ENCODE results near the gene COX7C. TPM values are rescaled to one million over a fixed set of nuclear protein-coding genes. Genes with fewer than 3 reads are reported as not detected.

COX7C gene
- total and polyA plus RNA-seq, 9 of the 15 experiments (the other 6 are each of a cell fraction or from before 2014, with no cell fraction given): 576 to 1,783 (median 996) TPM

GRCh38 chr5:86626149-86626548 is 8.4 kb downstream of the COX7C start (continued):
- no peak for TF ChIP-seq ARID3B (CRISPR knock-in tag; IDR thresholded peaks at IDR 0.05; ENCODE audit: borderline replicate concordance)

- H3K4me2 ChIP-seq (ENCODE audit: insufficient read depth, low read length): no peak overlapping the region
- ChIA-PET CTCF (ENCODE audit: low intra/inter-chr PET ratio) (no interaction called here), POLR2A (no interaction called here)
- H3K79me2 ChIP-seq (ENCODE audit: control insufficient read depth, insufficient read depth, low read length): no peaks in the 10 kb centered on the region
- TF ChIP-seq HNRNPL (IDR thresholded peaks at IDR 0.05; ENCODE audit: low read depth, low read length) (no peak), DACH1 (IDR thresholded peaks at IDR 0.05; ENCODE audit: partially characterized antibody) (peak; percentile 93)
- H3K4me3 ChIP-seq: no peak overlapping the region
- H2AFZ ChIP-seq (ENCODE audit: low read depth, low read length): no peak overlapping the region
- H3K36me3 ChIP-seq (ENCODE audit: control insufficient read depth, insufficient read depth, low read length): no peaks in the 10 kb centered on the region
- H3K27me3 ChIP-seq (ENCODE audit: control insufficient read depth in 2 of 2, insufficient read depth in 2 of 2, low read length in 2 of 2): no peaks in the 10 kb centered on the region; a peak in 1 of 5 replicates
- ATAC-seq (no peak), FAIRE-seq (no peak), DNase-seq (ENCODE audit: extremely low read depth in 1 of 4, low spot score in 3 of 4) (no peak)
- no peaks in the 10 kb centered on the region for H4K20me1 ChIP-seq (replicated peaks; ENCODE audit: control insufficient read depth, insufficient read depth, low read length)
- in situ Hi-C loops (cut with MboI) (no loop called here), intact Hi-C loops (cut with micrococcal nuclease) (no loop called here)
- H3K9me1 ChIP-seq (ENCODE audit: control insufficient read depth, insufficient read depth, low read length): no peaks in the 10 kb centered on the region
- no peak overlapping the region for H3K9ac ChIP-seq (ENCODE audit: insufficient read depth in 1 of 2, low read depth in 2 of 2, low read length in 2 of 2)
- no peaks in the 10 kb centered on the region for H3K9me3 ChIP-seq (replicated peaks; ENCODE audit: control insufficient read depth, insufficient read depth, low read depth, low read length)
- no peaks in the 10 kb centered on the region for H3K4me1 ChIP-seq (replicated peaks in 1 of 2; ENCODE audit: control insufficient read depth in 2 of 2, insufficient read depth in 2 of 2, low read length in 2 of 2)
- no TSS peak for BruUV-seq (replicated peaks)
- H3K27ac ChIP-seq (ENCODE audit: extremely low read depth, low read depth, low read length): no peak overlapping the region
- WGBS (ENCODE audit: insufficient coverage, low coverage, missing lambda C conversion rate): 0% methylated on average over 2 of the region's 2 CpGs
Observed at GRCh38 chr5:86631165-86631564, 13.4 kb downstream of the COX7C start.
